ENCODE measurements around the gene DCBLD2.
A peak's percentile ranks its signal among the peaks of the same experiment; 100 is the strongest.

DNA sequence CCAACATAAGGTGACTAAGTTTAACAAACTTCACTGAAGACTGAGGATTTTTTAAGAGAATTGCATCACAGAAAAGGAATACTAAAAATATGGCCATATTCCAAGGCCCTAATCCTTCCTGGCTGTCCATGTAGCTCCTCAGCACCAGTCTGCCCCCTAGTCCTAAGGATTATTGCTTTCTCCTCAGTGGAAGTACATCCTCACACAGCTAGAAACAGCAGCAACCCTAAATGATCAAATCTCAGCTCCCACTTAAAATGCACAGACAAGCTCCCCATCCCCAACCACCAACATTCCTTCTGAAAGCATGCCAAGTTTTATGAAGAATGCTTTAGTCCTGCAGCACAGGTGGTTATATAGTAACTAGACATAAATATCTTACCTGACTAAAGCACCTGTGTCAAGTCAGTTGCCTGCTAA is 123.7 kb downstream of the DCBLD2 start:
- TF ChIP-seq POLR2A (IDR thresholded peaks at IDR 0.05), result no peak
- TF ChIP-seq, protein P1, sequence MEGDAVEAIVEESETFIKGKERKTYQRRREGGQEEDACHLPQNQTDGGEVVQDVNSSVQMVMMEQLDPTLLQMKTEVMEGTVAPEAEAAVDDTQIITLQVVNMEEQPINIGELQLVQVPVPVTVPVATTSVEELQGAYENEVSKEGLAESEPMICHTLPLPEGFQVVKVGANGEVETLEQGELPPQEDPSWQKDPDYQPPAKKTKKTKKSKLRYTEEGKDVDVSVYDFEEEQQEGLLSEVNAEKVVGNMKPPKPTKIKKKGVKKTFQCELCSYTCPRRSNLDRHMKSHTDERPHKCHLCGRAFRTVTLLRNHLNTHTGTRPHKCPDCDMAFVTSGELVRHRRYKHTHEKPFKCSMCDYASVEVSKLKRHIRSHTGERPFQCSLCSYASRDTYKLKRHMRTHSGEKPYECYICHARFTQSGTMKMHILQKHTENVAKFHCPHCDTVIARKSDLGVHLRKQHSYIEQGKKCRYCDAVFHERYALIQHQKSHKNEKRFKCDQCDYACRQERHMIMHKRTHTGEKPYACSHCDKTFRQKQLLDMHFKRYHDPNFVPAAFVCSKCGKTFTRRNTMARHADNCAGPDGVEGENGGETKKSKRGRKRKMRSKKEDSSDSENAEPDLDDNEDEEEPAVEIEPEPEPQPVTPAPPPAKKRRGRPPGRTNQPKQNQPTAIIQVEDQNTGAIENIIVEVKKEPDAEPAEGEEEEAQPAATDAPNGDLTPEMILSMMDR (IDR thresholded peaks at IDR 0.05), result peak in 2 of 12 donors; percentile 11 to 19

Data from heart left ventricle (tissue), 13 donors.